NCI-H187 (cell line): Measurements from ENCODE around the gene ZNF426.
A peak's percentile ranks its signal among the peaks of the same experiment; 100 is the strongest.
"Not testable (repeated sequence)": the region's sequence is repeated elsewhere in the genome, so short reads cannot be mapped to it uniquely, and the experiment has no call there.

Source experiments
- DNase-seq, 2 experiments: peaks; one replicate each; lab custom pipeline; 2025; lab: John Stamatoyannopoulos, UW

ZNF426 gene

GRCh38 chr19:9538183-9539058 is at the start of gene ZNF426:
ZNF426 (minus strand) TSS chr19:9538645; CDS start chr19:9536232, 2,413 bp downstream.
- peak in 1 of 2 experiments; percentile 17 for DNase-seq

- peak in 1 of 2 experiments; percentile 15 for DNase-seq
Observed at GRCh38 chr19:9586764-9587163, 48.3 kb upstream of the ZNF426 start.

DNA sequence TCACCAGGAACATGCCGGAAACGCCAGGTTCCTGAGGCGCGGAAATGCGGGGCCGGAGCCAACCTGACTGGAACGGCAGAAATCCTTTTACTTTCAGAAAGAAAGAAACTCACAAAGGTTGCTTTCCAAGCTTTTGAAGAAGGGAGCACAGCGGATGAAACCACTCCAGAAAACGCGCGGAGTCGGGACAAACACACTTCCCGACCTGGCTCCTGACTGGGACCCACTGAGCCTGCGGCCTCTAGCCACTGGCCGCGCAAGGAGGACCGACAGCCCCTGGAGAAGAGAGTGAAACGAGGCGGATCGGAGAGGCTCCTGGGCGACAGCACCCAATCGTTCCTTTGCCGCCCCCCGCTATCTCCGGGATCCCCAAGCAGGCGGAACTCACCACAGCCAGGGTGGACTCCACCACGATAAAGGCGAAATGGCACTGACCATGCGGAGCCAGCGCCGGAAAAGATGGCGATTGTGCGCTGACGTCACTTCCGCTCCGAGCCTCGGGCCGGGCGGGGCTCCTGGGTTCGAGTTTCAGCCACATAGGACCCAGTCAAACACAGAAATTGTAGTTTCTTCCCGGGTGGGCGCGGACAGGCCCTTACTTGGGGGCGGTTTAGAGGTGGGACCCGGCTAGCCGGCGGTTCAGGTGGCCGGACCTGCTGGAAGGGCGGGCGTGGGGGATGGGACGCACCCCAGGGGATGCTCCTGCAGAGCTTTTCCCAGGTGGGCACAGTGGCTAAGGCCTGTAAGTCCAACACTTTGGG is 45.8 kb upstream of the ZNF426 start, which contains the start of gene ZNF121:
Gene ZNF121 (minus strand): TSS at position 432 of the 761 bp plus-strand sequence. CDS start 16,407 bp downstream, outside the sequence.
- peak; percentile 43 to 56 for DNase-seq

DNA sequence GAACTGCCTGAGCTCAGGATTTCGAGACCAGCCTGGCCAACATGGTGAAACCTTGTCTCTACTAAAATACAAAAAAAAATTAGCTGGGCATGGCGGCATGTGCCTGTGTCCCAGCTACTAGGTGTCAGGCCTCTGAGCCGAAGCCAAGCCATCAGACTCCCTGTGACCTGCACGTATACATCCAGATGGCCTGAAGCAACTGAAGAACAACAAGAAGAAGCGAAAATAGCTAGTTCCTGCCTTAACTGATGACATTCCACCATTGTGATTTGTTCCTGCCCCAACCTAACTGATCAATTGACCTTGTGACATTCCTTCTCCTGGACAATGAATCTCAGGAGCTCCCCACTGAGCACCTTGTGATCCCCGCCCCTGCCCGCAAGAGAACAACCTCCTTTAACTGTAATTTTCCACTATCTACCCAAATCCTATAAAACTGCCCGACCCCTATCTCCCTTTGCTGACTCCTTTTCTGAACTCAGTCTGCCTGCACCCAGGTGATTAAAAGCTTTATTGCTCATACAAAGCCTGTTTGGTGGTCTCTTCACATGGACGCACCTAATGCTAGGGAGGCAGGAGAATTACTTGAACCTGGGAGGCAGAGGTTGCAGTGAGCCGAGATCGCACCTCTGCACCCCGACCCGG is 43.8 kb upstream of the ZNF426 start:
- not testable (repeated sequence) for DNase-seq

DNA sequence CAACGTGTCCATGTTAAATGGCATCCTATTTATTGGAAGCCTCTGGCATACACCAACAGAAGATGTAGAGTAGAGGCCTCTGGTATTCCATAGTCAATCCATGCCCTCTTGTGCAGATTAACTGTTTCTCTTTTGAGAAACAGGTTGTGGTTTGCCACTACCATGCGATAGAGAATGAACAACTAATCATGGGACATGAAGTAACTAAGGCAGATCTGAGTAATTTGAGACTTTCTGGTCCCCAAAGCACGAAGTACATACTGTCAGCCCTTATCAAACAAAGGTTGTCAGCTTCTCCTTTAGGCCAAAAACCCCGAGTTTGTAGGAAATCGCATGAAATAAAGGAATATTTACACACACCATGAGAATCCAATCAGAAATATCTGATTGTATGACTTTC is 42.3 kb upstream of the ZNF426 start:
- no peak for DNase-seq

- DNase-seq = no peak
Observed at GRCh38 chr19:9570255-9570654, 31.8 kb upstream of the ZNF426 start.

DNA sequence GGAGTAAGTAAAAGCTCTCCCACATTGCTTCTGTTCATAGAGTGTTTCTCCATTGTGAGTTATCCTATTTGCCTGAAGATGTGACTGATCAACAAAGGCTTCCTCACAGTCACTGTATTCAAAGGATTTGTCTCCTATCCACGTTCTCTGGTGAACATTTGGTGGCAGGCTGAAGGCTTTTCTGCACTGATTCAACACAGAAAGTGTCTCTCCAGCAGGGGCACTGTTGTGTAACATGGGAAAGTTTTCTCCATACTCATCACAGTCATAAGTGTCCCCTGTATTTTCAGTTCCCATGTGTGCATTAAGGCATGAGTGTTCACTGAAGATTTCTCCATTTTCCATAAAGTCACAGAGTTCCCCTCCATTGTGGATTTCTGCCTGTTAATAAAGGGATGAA is 28.3 kb upstream of the ZNF426 start:
- DNase-seq = no peak

DNA sequence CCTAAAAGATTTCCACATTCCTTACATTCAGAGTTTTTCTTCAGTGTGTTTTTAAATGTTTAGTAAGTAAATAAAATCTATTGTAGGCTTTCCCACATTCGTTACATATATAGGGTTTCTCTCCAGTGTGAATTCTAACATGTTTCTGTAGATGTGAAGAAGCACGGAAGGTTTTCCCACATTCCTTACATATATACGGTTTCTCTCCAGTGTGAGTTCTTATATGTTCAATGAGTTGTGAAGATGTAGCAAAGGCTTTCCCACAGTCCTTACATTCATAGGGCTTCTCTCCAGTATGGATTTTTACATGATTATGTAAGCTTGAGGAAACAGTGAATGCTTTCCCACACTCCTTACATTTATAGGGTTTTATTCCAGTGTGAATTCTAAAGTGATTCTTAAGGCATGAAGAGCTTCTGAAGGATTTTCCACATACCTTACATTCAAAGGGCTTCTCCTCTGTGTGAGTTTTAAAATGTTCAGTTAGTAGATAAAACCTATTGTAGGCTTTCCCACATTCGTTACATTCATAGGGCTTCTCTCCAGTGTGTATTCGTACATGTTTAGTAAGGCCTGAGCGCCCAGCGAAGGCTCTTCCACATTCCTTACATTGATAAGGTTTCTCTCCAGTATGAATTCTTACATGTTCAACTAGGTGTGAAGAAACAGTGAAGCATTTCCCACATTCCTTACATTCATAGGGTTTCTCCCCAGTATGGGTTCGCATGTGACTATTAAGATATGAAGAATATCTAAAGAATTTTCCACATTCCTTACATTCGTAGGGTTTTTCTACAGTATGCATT is 27.7 kb upstream of the ZNF426 start:
- no peak for DNase-seq

DNA sequence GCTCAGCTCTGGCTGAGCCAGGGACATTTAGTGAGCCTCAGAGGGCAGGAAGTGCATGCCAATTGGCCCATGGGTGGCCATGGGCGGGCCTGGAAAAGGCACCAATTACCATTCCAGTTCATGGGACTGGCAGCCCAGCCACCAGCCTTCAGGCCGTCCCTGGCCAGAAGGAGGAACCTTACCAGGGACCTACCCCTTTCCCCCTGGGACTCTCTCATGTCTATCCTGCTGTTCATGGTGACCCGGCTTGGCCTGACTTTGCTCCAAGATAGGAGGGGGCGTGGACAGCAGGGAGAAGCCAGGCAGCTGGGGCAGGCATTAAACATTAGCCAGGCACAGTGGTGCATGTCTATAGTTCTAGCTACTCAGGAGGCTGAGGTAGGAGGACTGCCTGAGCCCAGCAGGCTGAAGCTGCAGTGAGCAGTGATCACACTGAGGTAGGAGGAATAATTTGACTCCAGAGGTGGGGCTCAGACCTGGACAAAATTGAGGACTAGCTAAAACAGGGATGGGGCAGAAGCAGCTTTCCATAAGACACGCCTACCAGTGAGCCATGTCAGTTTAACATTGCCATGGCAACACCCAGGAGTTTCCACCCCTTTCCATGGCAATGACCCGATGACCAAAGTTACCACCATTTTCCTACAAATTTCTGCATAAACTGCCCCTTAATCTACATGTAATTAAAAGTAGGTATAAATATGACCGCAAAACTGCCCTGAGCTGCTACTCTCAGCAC is 14.3 kb upstream of the ZNF426 start:
- DNase-seq = no peak

DNA sequence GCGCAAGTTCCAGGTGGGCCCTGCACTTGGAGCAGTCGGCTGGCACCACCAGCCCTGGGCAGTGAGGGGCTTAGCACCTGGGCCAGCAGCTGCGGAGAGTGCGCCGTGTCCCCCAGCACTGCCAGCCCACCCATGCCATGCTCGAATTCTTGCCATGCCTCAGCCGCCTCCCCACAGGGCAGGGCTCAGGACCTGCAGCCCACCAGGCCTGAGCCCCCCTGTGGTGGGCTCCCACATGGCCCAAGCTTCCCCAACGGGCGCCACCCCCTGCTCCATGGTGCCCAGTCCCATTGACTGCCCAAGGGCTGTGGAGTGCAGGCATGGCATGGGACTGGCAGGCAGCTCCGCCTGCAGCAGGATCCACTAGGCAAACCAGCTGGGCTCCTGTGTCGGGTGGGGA is 9.4 kb upstream of the ZNF426 start:
- no peak for DNase-seq

DNA sequence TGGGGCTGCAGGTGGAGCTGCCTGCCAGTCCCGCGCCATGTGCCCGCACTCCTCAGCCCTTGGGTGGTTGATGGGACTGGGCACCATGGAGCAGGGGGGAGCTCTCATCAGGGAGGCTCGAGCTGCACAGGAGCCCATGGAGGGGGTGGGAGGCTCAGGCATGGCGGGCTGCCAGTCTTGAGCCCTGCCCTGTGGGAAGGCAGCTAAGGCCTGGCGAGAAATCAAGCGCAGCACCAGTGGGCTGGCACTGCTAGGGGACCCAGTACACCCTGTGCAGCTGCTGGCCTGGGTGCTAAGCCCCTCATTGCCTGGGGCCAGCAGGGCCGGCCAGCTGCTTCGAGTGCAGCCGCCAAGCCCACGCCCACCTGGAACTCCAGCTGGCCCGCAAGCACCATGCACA is 2.8 kb upstream of the ZNF426 start:
- not testable (repeated sequence) for DNase-seq

DNA sequence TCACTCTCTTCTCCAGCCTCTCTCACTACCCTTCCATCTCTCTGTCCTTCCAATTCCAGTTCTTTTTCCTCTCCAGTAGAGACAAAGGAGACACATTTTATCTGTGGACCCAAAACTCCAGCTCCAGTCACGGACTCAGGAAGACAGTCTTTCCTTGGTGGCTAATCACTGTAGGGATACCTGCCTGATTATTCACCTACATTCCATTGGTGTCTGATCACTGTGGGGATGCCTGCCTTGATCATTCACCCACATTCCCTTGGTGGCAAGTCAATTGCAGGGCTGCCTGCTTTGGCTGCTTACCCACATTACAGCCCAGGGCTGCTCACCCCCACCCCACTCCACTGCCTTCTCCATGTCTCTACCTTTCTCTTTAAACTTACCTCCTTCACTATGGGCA is 1.5 kb upstream of the ZNF426 start:
- not testable (repeated sequence) for DNase-seq

GRCh38 chr19:9539201-9539600 is 756 bp upstream of the ZNF426 start:
- not testable (repeated sequence) for DNase-seq

GRCh38 chr19:9535934-9536333 is 2.5 kb downstream of the ZNF426 start:
- no peak for DNase-seq

- no peak for DNase-seq
Observed at GRCh38 chr19:9531933-9532332, 6.5 kb downstream of the ZNF426 start.

DNA sequence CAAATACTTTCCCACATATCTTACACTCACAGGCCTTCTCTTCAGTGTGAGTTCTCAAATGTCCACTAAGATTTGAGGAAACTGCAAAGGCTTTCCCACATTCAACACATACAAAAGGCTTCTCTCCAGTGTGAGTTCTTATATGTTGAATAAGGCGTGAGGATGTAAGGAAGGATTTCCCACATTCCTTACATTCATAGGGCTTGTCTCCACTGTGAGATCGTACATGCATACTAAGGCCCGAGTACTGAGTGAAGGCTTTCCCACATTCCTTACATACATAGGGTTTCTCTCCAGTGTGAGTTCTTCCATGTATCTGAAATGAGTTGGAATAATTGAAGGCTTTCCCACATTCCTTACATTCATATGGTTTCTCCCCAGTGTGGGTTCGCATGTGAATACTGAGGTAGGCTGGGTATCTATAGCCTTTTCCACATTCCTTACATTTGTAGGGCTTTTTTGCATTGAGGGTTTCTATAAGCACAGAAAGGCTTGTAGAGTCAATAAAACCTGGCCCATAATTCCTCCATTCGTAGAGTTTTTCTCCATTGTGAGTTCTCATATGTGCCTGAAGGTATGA is 9.6 kb downstream of the ZNF426 start:
- no peak for DNase-seq

DNA sequence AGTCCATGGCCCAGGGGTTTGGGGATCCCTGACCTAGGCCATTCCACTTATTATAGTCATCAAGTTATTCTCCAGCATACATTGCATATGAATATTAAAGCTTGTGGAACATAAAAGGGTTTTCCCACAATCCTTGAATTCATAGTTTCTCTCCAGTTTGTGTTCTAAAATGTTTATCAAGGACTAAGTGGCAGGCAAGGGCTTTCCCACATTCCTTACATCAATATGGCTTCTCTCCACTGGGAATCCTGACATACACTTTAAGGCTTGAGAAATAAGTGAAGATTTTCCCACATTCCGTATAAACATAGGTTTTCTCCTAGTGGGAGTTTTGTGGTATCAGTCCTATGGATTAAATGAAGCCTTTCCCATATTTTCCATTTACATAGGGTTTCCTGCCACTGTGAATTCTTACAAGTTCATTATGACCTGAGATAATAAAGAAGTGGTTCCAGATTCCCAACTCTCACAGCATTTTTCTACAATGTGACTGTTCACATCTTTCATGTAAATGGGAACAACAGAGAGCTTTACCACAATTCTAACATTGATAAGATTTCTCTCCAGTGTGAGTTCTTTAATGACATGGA is 14.5 kb downstream of the ZNF426 start:
- DNase-seq = no peak

- DNase-seq = no peak
Observed at GRCh38 chr19:9507285-9507684, 31.2 kb downstream of the ZNF426 start.

- no peak for DNase-seq
Observed at GRCh38 chr19:9500796-9501195, 37.6 kb downstream of the ZNF426 start.
